OCI-M1 (cell line): ENCODE measurements around the gene FKBP2.

Experiments
- DNase-seq: peaks from one replicate; lab custom pipeline; 2025; lab: John Stamatoyannopoulos, UW

FKBP2 gene

GRCh38 chr11:64249563-64250414 lies 8.9 kb downstream of the FKBP2 start:
- no peak for DNase-seq

- DNase-seq: no peak
Measured at GRCh38 chr11:64250415-64251015, 9.6 kb downstream of the FKBP2 start.

- DNase-seq: peak; percentile 79
Measured at GRCh38 chr11:64251016-64251752, 10.3 kb downstream of the FKBP2 start, which contains the start of gene PLCB3. TSS of gene PLCB3 (plus strand) at chr11:64251530. CDS start at chr11:64251650, 120 bp downstream.

GRCh38 chr11:64251753-64252002 lies 10.8 kb downstream of the FKBP2 start:
- no peak for DNase-seq

GRCh38 chr11:64252003-64252872 lies 11.3 kb downstream of the FKBP2 start:
- DNase-seq: peak; percentile 42

GRCh38 chr11:64253043-64253442 lies 12.1 kb downstream of the FKBP2 start:
- no peak for DNase-seq

GRCh38 chr11:64253481-64253880 lies 12.6 kb downstream of the FKBP2 start:
- no peak for DNase-seq

GRCh38 chr11:64254326-64254725 lies 13.4 kb downstream of the FKBP2 start:
- no peak for DNase-seq

- no peak for DNase-seq
Measured at GRCh38 chr11:64255135-64256128, 14.5 kb downstream of the FKBP2 start.

- no peak for DNase-seq
Measured at GRCh38 chr11:64256300-64256699, 15.4 kb downstream of the FKBP2 start.

- no peak for DNase-seq
Measured at GRCh38 chr11:64258356-64258755, 17.5 kb downstream of the FKBP2 start.

GRCh38 chr11:64258946-64259532 lies 18.1 kb downstream of the FKBP2 start:
- DNase-seq: no peak

- no peak for DNase-seq
Measured at GRCh38 chr11:64259533-64260067, 18.7 kb downstream of the FKBP2 start.

GRCh38 chr11:64260147-64260708 lies 19.3 kb downstream of the FKBP2 start:
- DNase-seq: no peak

GRCh38 chr11:64261556-64262080 lies 20.7 kb downstream of the FKBP2 start:
- no peak for DNase-seq

GRCh38 chr11:64262271-64263002 lies 21.5 kb downstream of the FKBP2 start:
- DNase-seq: no peak

GRCh38 chr11:64263021-64263946 lies 22.4 kb downstream of the FKBP2 start:
- DNase-seq: no peak

GRCh38 chr11:64263947-64264317 lies 23.0 kb downstream of the FKBP2 start:
- no peak for DNase-seq
